CD4-positive, alpha-beta memory T cell (primary cell): ENCODE results near the gene OSR1. TPM values are rescaled to one million over a fixed set of nuclear protein-coding genes. Genes with fewer than 3 reads are reported as not detected.
A peak's percentile ranks its signal among the peaks of the same experiment; 100 is the strongest.

ENCODE experiments used
- CTCF ChIA-PET: fragments of 350-600 bp; sonication (Branson Sonifier 250); formaldehyde crosslinking; loops from one replicate; lab custom pipeline; 2021; ENCODE audit warnings: inconsistent platforms; ENCODE audit not compliant: partially characterized antibody; lab: Charles Lee
- POLR2A ChIA-PET: fragments of 350-600 bp; sonication (Branson Sonifier 250); formaldehyde crosslinking; loops from one replicate; lab custom pipeline; 2021; ENCODE audit not compliant: partially characterized antibody; lab: Charles Lee
- DNase-seq, 5 donors: peaks; one replicate each; pipeline versions ENCODE4 v3.0.0 to v3.0.0-alpha.2; 2020 to 2022; ENCODE audit warnings: mixed read lengths in 1 of 5
- H3K27ac ChIP-seq: one replicate; pipeline ENCODE4 v1.7.0; 2013; ENCODE audit warnings: low read depth, low read length
- H3K27me3 ChIP-seq: 2 replicates; pipeline ENCODE4 v1.7.0; 2013; ENCODE audit warnings: mild to moderate bottlenecking, low read length, moderate library complexity; ENCODE audit not compliant: insufficient read depth
- H3K36me3 ChIP-seq: 2 replicates; pipeline ENCODE4 v1.7.0; 2013; ENCODE audit warnings: mild to moderate bottlenecking, low read length, moderate library complexity; ENCODE audit not compliant: insufficient read depth
- H3K4me1 ChIP-seq: 2 replicates; pipeline ENCODE4 v1.7.0; 2013; ENCODE audit warnings: mild to moderate bottlenecking, low read length, moderate library complexity; ENCODE audit not compliant: insufficient read depth
- H3K4me3 ChIP-seq, 2 donors: one replicate each; pipeline ENCODE4 v1.7.0; 2013; ENCODE audit warnings: low read length in 2 of 2, mild to moderate bottlenecking in 1 of 2
- H3K9me3 ChIP-seq, 2 donors: one replicate each; pipeline ENCODE4 v1.7.0; 2013; ENCODE audit warnings: low read length in 2 of 2, control low read depth in 1 of 2; ENCODE audit not compliant: control insufficient read depth in 1 of 2
- H3K27ac Mint-ChIP-seq, 7 donors: one replicate each; pipeline ENCODE4 v1.8.0; 2020 to 2021; ENCODE audit warnings: mixed read lengths in 7 of 7, mild to moderate bottlenecking in 6 of 7, inconsistent platforms in 3 of 7, moderate library complexity in 3 of 7
- H3K27me3 Mint-ChIP-seq, 2 donors: one replicate each; pipeline ENCODE4 v1.8.0; 2020 to 2021; ENCODE audit warnings: mixed read lengths in 2 of 2
- H3K36me3 Mint-ChIP-seq, 2 donors: one replicate each; pipeline ENCODE4 v1.8.0; 2020 to 2021; ENCODE audit warnings: mixed read lengths in 2 of 2, inconsistent platforms in 1 of 2, mild to moderate bottlenecking in 1 of 2
- H3K4me1 Mint-ChIP-seq, 4 donors: one replicate each; pipeline ENCODE4 v1.8.0; 2020 to 2021; ENCODE audit warnings: mixed read lengths in 4 of 4, mild to moderate bottlenecking in 1 of 4
- H3K4me3 Mint-ChIP-seq, 8 donors: one replicate each; pipeline ENCODE4 v1.8.0; 2020 to 2021; ENCODE audit warnings: mixed read lengths in 8 of 8, mild to moderate bottlenecking in 7 of 8, moderate library complexity in 6 of 8, inconsistent platforms in 3 of 8
- H3K9me3 Mint-ChIP-seq, 8 donors: one replicate each; pipeline ENCODE4 v1.8.0; 2020 to 2021; ENCODE audit warnings: mixed read lengths in 8 of 8, mild to moderate bottlenecking in 5 of 8, inconsistent platforms in 3 of 8, moderate library complexity in 1 of 8
- intact Hi-C: fragments of 100-400 bp; cut with micrococcal nuclease; formaldehyde crosslinking; loops from one replicate; pipeline ENCODE4 v1.15.1; 2023
- polyA plus RNA-seq, 2 donors: library from polyadenylated mRNA; unstranded; fragments of 300-500 nt; fragmentation: Illumina TruSeq; gene quantifications; one replicate each; pipeline ENCODE4 v1.2.3, GENCODE V29; 2021
- total RNA-seq, 2 experiments: library from RNA; stranded (reverse); gene quantifications; one replicate each; pipeline ENCODE4 v1.2.3, GENCODE V29; 2021

The OSR1 gene
- total and polyA plus RNA-seq, 4 experiments from 2014 or later = not detected

- Histone ChIP-seq H3K36me3 (no peaks in the 10 kb centered on the region), H3K4me1 (peaks cover 30% of the 10 kb centered on the region), H3K27ac (no peak overlapping the region), H3K27me3 (peaks cover 30% of the 10 kb centered on the region), H3K9me3 (no peaks in the 10 kb centered on the region), H3K4me3 (peak overlapping the region; percentile 77 to 87)
- ChIA-PET POLR2A (interaction anchor here (1.3 kb wide), 1 partner anchor 16 kb away, joined by 10 read pairs; no protein-coding TSS in a partner anchor), CTCF (interaction anchor here (0.7 to 1.2 kb wide), 7 partner anchors 10 to 845 kb away, joined by 3 to 6 read pairs (median 3); no protein-coding TSS in a partner anchor)
- H3K27ac Mint-ChIP-seq = peak overlapping the region in 5 of 7 donors; percentile 67 to 93 (median 74)
- peak overlapping the region; percentile 89 to 98 (median 96) for H3K4me3 Mint-ChIP-seq
- H3K4me1 Mint-ChIP-seq = peaks cover 15 to 47% (median 30%) of the 10 kb centered on the region in 4 donors
- DNase-seq = no peak
- peaks cover 0 to 8% of the 10 kb centered on the region in 2 donors for H3K36me3 Mint-ChIP-seq
- H3K9me3 Mint-ChIP-seq = no peaks in the 10 kb centered on the region
- peaks cover 23 to 30% of the 10 kb centered on the region in 2 donors for H3K27me3 Mint-ChIP-seq
- intact Hi-C loops = loop anchor here (1.0 to 10.0 kb wide), 6 partner anchors 15 to 989 kb away; partner anchors contain the start of gene PUM2
These were observed 5.0 kb upstream of the OSR1 start for GRCh38 chr2:19363474-19363778.

GRCh38 chr2:19362755-19363473 is 4.5 kb upstream of the OSR1 start:
- peak overlapping the region; percentile 77 to 87 for H3K4me3 ChIP-seq
- peak overlapping the region; percentile 15 for H3K27ac ChIP-seq
- peaks cover 34% of the 10 kb centered on the region for H3K27me3 ChIP-seq
- H3K27ac Mint-ChIP-seq = peak overlapping the region; percentile 23 to 93 (median 88)
- peaks cover 0 to 8% of the 10 kb centered on the region in 2 donors for H3K36me3 Mint-ChIP-seq
- H3K4me3 Mint-ChIP-seq = peak overlapping the region; percentile 89 to 98 (median 96)
- ChIA-PET POLR2A (interaction anchor here (0.6 to 5.9 kb wide), 3 partner anchors 15 to 213 kb away, joined by 3 to 67 read pairs (median 10); no protein-coding TSS in a partner anchor), CTCF (interaction anchor here (0.7 to 2.8 kb wide), 5 partner anchors 10 to 844 kb away, joined by 3 to 8 read pairs (median 5); no protein-coding TSS in a partner anchor)
- peak in 3 of 5 donors; percentile 42 to 57 (median 43) for DNase-seq
- H3K4me1 Mint-ChIP-seq = peaks cover 15 to 51% (median 32%) of the 10 kb centered on the region in 4 donors
- no peaks in the 10 kb centered on the region for H3K9me3 Mint-ChIP-seq
- intact Hi-C loops = loop anchor here (1.0 to 10.0 kb wide), 7 partner anchors 15 to 989 kb away; partner anchors contain the start of genes PUM2 and RDH14
- peaks cover 35% of the 10 kb centered on the region for H3K4me1 ChIP-seq
- H3K36me3 ChIP-seq = no peaks in the 10 kb centered on the region
- no peaks in the 10 kb centered on the region for H3K9me3 ChIP-seq
- peaks cover 23 to 33% of the 10 kb centered on the region in 2 donors for H3K27me3 Mint-ChIP-seq

GRCh38 chr2:19362094-19362754 is 3.8 kb upstream of the OSR1 start:
- peaks cover 0 to 8% of the 10 kb centered on the region in 2 donors for H3K36me3 Mint-ChIP-seq
- intact Hi-C loops = loop anchor here (1.0 to 10.0 kb wide), 5 partner anchors 110 to 990 kb away; partner anchors contain the start of genes PUM2 and RDH14
- H3K4me3 Mint-ChIP-seq = peak overlapping the region; percentile 89 to 98 (median 96)
- Histone ChIP-seq H3K4me1 (peaks cover 42% of the 10 kb centered on the region), H3K27ac (peak overlapping the region; percentile 15), H3K9me3 (no peaks in the 10 kb centered on the region), H3K4me3 (peak overlapping the region; percentile 77 to 87), H3K36me3 (no peaks in the 10 kb centered on the region), H3K27me3 (peaks cover 41% of the 10 kb centered on the region)
- H3K27ac Mint-ChIP-seq = peak overlapping the region; percentile 45 to 93 (median 88)
- peak in 4 of 5 donors; percentile 48 to 72 (median 56) for DNase-seq
- peaks cover 29 to 40% of the 10 kb centered on the region in 2 donors for H3K27me3 Mint-ChIP-seq
- H3K4me1 Mint-ChIP-seq = peaks cover 20 to 58% (median 37%) of the 10 kb centered on the region in 4 donors
- ChIA-PET POLR2A (interaction anchor here (0.6 to 5.9 kb wide), 3 partner anchors 11 to 213 kb away, joined by 3 to 67 read pairs (median 16); no protein-coding TSS in a partner anchor), CTCF (interaction anchor here (2.8 to 3.6 kb wide), 2 partner anchors 13 to 841 kb away, joined by 8 to 36 read pairs; no protein-coding TSS in a partner anchor)
- peaks cover 0 to under 1% (median 0%) of the 10 kb centered on the region in 8 donors for H3K9me3 Mint-ChIP-seq

DNA sequence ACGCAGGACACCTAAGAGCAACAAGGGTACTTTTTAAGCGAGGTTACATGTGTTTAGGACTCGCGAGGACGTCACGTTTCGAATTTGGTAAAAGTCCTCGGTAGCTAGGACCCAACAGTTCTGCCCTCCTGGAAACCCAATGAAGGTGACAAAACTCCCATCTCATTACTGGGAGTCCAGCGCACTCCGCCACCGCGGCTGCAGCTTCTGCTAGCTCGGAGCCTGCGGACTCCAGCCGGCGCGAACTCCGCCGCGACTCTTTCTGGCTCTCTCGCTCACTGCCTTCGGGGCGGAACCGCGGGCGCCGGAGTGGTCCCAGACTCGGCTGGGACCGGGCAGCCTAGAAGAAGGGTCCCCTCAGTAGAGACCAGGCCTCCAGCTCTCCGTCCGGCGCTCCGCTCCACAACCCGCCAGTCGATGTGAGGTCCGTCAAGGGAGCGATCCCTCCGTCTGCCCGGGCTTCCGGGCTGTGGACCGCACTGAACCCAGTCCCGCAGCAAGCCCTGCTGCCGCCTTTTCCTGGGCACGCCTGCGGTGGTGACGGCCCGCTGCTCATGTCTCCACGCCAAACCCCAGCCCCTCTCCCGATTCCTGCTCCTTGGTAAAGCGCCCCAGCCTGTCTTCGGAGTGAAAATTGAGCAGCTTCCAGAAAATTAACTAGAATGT is 3.0 kb upstream of the OSR1 start:
- ChIA-PET CTCF (interaction anchor here (2.8 to 3.6 kb wide), 2 partner anchors 12 to 840 kb away, joined by 8 to 36 read pairs; no protein-coding TSS in a partner anchor), POLR2A (interaction anchor here (0.7 to 5.9 kb wide), 3 partner anchors 10 to 840 kb away, joined by 3 to 67 read pairs (median 16); no protein-coding TSS in a partner anchor)
- Histone ChIP-seq H3K4me1 (peaks cover 49% of the 10 kb centered on the region), H3K4me3 (peak overlapping the region; percentile 77 to 87), H3K9me3 (no peaks in the 10 kb centered on the region), H3K27me3 (peaks cover 48% of the 10 kb centered on the region), H3K27ac (no peak overlapping the region), H3K36me3 (no peaks in the 10 kb centered on the region)
- intact Hi-C loops = loop anchor here (5.0 to 10.0 kb wide), 4 partner anchors 111 to 991 kb away; partner anchors contain the start of gene PUM2
- DNase-seq = peak in 1 of 5 donors; percentile 25
- peaks cover 26 to 65% (median 45%) of the 10 kb centered on the region in 4 donors for H3K4me1 Mint-ChIP-seq
- H3K27ac Mint-ChIP-seq = peak overlapping the region; percentile 45 to 93 (median 88)
- H3K27me3 Mint-ChIP-seq = peaks cover 37 to 47% of the 10 kb centered on the region in 2 donors
- peaks cover 0 to 8% of the 10 kb centered on the region in 2 donors for H3K36me3 Mint-ChIP-seq
- H3K4me3 Mint-ChIP-seq = peak overlapping the region; percentile 89 to 98 (median 96)
- peaks cover 0 to 8% (median 0%) of the 10 kb centered on the region in 8 donors for H3K9me3 Mint-ChIP-seq

GRCh38 chr2:19360966-19361321 is 2.5 kb upstream of the OSR1 start:
- intact Hi-C loops = loop anchor here (5.0 to 10.0 kb wide), 4 partner anchors 111 to 991 kb away; partner anchors contain the start of gene PUM2
- H3K27me3 ChIP-seq = peaks cover 53% of the 10 kb centered on the region
- H3K9me3 ChIP-seq = no peaks in the 10 kb centered on the region
- Mint-ChIP-seq H3K9me3 (peaks cover 0 to 8% (median 0%) of the 10 kb centered on the region in 8 donors), H3K27ac (peak overlapping the region in 2 of 7 donors; percentile 43 to 74), H3K4me3 (peak overlapping the region; percentile 89 to 98 (median 96)), H3K27me3 (peaks cover 42 to 53% of the 10 kb centered on the region in 2 donors), H3K36me3 (peaks cover 0 to 8% of the 10 kb centered on the region in 2 donors), H3K4me1 (peaks cover 26 to 71% (median 49%) of the 10 kb centered on the region in 4 donors)
- H3K36me3 ChIP-seq = no peaks in the 10 kb centered on the region
- DNase-seq = no peak
- peaks cover 55% of the 10 kb centered on the region for H3K4me1 ChIP-seq
- peak overlapping the region in 1 of 2 donors; percentile 87 for H3K4me3 ChIP-seq
- ChIA-PET POLR2A (interaction anchor here (0.7 to 5.9 kb wide), 3 partner anchors 10 to 840 kb away, joined by 3 to 67 read pairs (median 16); no protein-coding TSS in a partner anchor), CTCF (interaction anchor here (2.8 to 3.6 kb wide), 2 partner anchors 11 to 840 kb away, joined by 8 to 36 read pairs; no protein-coding TSS in a partner anchor)
- H3K27ac ChIP-seq = no peak overlapping the region
